ENCODE results near the gene DNASE1L1. TPM values are rescaled to one million over a fixed set of nuclear protein-coding genes. Genes with fewer than 3 reads are reported as not detected.

DNASE1L1 gene
- total and polyA plus RNA-seq, 2 donors, result 11.9 to 22.3 TPM

- Histone ChIP-seq H3K36me3 (ENCODE audit: insufficient read depth) (peaks cover 9% of the 10 kb centered on the region), H3K27ac (ENCODE audit: low read depth) (no peak overlapping the region), H3K4me3 (ENCODE audit: low read depth, low read length) (no peak overlapping the region), H3K4me1 (ENCODE audit: insufficient read depth) (no peaks in the 10 kb centered on the region)
- 53% methylated on average over 13 of the region's 13 CpGs for WGBS
- no peak for DNase-seq (ENCODE audit: extremely low spot score)
Measured at GRCh38 chrX:154356596-154356995, 52.5 kb downstream of the DNASE1L1 start.

- Histone ChIP-seq H3K4me3 (ENCODE audit: low read depth, low read length) (no peak overlapping the region), H3K36me3 (ENCODE audit: insufficient read depth) (peaks cover 6% of the 10 kb centered on the region), H3K4me1 (ENCODE audit: insufficient read depth) (no peaks in the 10 kb centered on the region), H3K27ac (ENCODE audit: low read depth) (no peak overlapping the region)
- no peak for DNase-seq (ENCODE audit: extremely low spot score)
- WGBS, result 52% methylated on average over 12 of the region's 12 CpGs
Measured at GRCh38 chrX:154355776-154356140, 53.3 kb downstream of the DNASE1L1 start.

GRCh38 chrX:154355094-154355775, 53.8 kb downstream of the DNASE1L1 start:
- 64% methylated on average over 30 of the region's 30 CpGs for WGBS
- Histone ChIP-seq H3K4me3 (ENCODE audit: low read depth, low read length) (no peak overlapping the region), H3K4me1 (ENCODE audit: insufficient read depth) (no peaks in the 10 kb centered on the region), H3K36me3 (ENCODE audit: insufficient read depth) (peaks cover 6% of the 10 kb centered on the region), H3K27ac (ENCODE audit: low read depth) (peak overlapping the region; percentile 51)
- no peak for DNase-seq (ENCODE audit: extremely low spot score)

GRCh38 chrX:154354516-154354915, 54.5 kb downstream of the DNASE1L1 start:
- no peaks in the 10 kb centered on the region for H3K4me1 ChIP-seq (ENCODE audit: insufficient read depth)
- WGBS, result 70% methylated on average over 13 of the region's 13 CpGs

GRCh38 chrX:154354013-154354412, 55.0 kb downstream of the DNASE1L1 start:
- Histone ChIP-seq H3K36me3 (ENCODE audit: insufficient read depth) (peaks cover 2% of the 10 kb centered on the region), H3K4me3 (ENCODE audit: low read depth, low read length) (no peak overlapping the region), H3K4me1 (ENCODE audit: insufficient read depth) (no peaks in the 10 kb centered on the region), H3K27ac (ENCODE audit: low read depth) (no peak overlapping the region)
- WGBS, result 79% methylated on average over 14 of the region's 14 CpGs
- DNase-seq (ENCODE audit: extremely low spot score), result no peak

More at GRCh38 chrX:154354516-154354915, 54.5 kb downstream of the DNASE1L1 start:
- Histone ChIP-seq H3K4me3 (ENCODE audit: low read depth, low read length) (no peak overlapping the region), H3K36me3 (ENCODE audit: insufficient read depth) (peaks cover 6% of the 10 kb centered on the region), H3K27ac (ENCODE audit: low read depth) (peak overlapping the region; percentile 51)
- no peak for DNase-seq (ENCODE audit: extremely low spot score)

- Histone ChIP-seq H3K36me3 (ENCODE audit: insufficient read depth) (peaks cover 2% of the 10 kb centered on the region), H3K27ac (ENCODE audit: low read depth) (no peak overlapping the region)
Measured at GRCh38 chrX:154353172-154353843, 55.7 kb downstream of the DNASE1L1 start.

GRCh38 chrX:154352466-154352865, 56.6 kb downstream of the DNASE1L1 start:
- 71% methylated on average over 13 of the region's 13 CpGs for WGBS
- no peak for DNase-seq (ENCODE audit: extremely low spot score)
- Histone ChIP-seq H3K4me3 (ENCODE audit: low read depth, low read length) (no peak overlapping the region), H3K36me3 (ENCODE audit: insufficient read depth) (peaks cover 2% of the 10 kb centered on the region), H3K4me1 (ENCODE audit: insufficient read depth) (no peaks in the 10 kb centered on the region), H3K27ac (ENCODE audit: low read depth) (no peak overlapping the region)

More at GRCh38 chrX:154353172-154353843, 55.7 kb downstream of the DNASE1L1 start:
- DNase-seq (ENCODE audit: extremely low spot score), result no peak
- WGBS, result 65% methylated on average over 24 of the region's 24 CpGs
- Histone ChIP-seq H3K4me1 (ENCODE audit: insufficient read depth) (no peaks in the 10 kb centered on the region), H3K4me3 (ENCODE audit: low read depth, low read length) (no peak overlapping the region)

GRCh38 chrX:154352012-154352401, 57.0 kb downstream of the DNASE1L1 start:
- DNase-seq (ENCODE audit: extremely low spot score), result no peak
- Histone ChIP-seq H3K4me1 (ENCODE audit: insufficient read depth) (no peaks in the 10 kb centered on the region), H3K36me3 (ENCODE audit: insufficient read depth) (peaks cover 2% of the 10 kb centered on the region), H3K4me3 (ENCODE audit: low read depth, low read length) (no peak overlapping the region), H3K27ac (ENCODE audit: low read depth) (no peak overlapping the region)
- 70% methylated on average over 14 of the region's 14 CpGs for WGBS

Small RNA genes lying within 50 kb of the gene (small RNA-seq; reads per million reads assigned to genes)
- 0.09 reads per million for gene MIR6858
- not detected for gene SNORA70

Other genes starting within 250 kb of the DNASE1L1 start
- gene OPN1MW, start 226.7 kb downstream of the DNASE1L1 start, total RNA-seq, result not detected
- not detected for gene OPN1MW, start 226.7 kb downstream of the DNASE1L1 start, polyA plus RNA-seq
- not detected for gene OPN1MW2, start 189.5 kb downstream of the DNASE1L1 start, total RNA-seq
- not detected for gene OPN1MW2, start 189.5 kb downstream of the DNASE1L1 start, polyA plus RNA-seq
- gene OPN1MW3, start 151.7 kb downstream of the DNASE1L1 start, total RNA-seq, result not detected
- not detected for gene OPN1MW3, start 151.7 kb downstream of the DNASE1L1 start, polyA plus RNA-seq
- gene TEX28, start 114.1 kb downstream of the DNASE1L1 start, total RNA-seq, result not detected
- gene TEX28, start 114.1 kb downstream of the DNASE1L1 start, polyA plus RNA-seq, result not detected
- gene TKTL1, start 113.5 kb downstream of the DNASE1L1 start, total RNA-seq, result 0.32 TPM
- 0.19 TPM for gene TKTL1, start 113.5 kb downstream of the DNASE1L1 start, polyA plus RNA-seq
- 1,306 TPM for gene FLNA, start 34.6 kb downstream of the DNASE1L1 start, total RNA-seq
- 6,054 TPM for gene FLNA, start 34.6 kb downstream of the DNASE1L1 start, polyA plus RNA-seq
- gene EMD, start 30.0 kb downstream of the DNASE1L1 start, total RNA-seq, result 25.9 TPM
- gene EMD, start 30.0 kb downstream of the DNASE1L1 start, polyA plus RNA-seq, result 138 TPM
- gene RPL10, start 10.9 kb downstream of the DNASE1L1 start, total RNA-seq, result 3,691 TPM
- 5,631 TPM for gene RPL10, start 10.9 kb downstream of the DNASE1L1 start, polyA plus RNA-seq
- gene TAFAZZIN, start 2.3 kb upstream of the DNASE1L1 start, total RNA-seq, result 13.4 TPM
- gene TAFAZZIN, start 2.3 kb upstream of the DNASE1L1 start, polyA plus RNA-seq, result 33.4 TPM
- 25.5 TPM for gene ATP6AP1, start 19.4 kb upstream of the DNASE1L1 start, total RNA-seq
- 91.8 TPM for gene ATP6AP1, start 19.4 kb upstream of the DNASE1L1 start, polyA plus RNA-seq
- 33.0 TPM for gene GDI1, start 27.9 kb upstream of the DNASE1L1 start, total RNA-seq
- gene GDI1, start 27.9 kb upstream of the DNASE1L1 start, polyA plus RNA-seq, result 138 TPM
- gene FAM50A, start 34.9 kb upstream of the DNASE1L1 start, total RNA-seq, result 14.9 TPM
- gene FAM50A, start 34.9 kb upstream of the DNASE1L1 start, polyA plus RNA-seq, result 81.9 TPM
- 17.3 TPM for gene PLXNA3, start 49.0 kb upstream of the DNASE1L1 start, total RNA-seq
- gene PLXNA3, start 49.0 kb upstream of the DNASE1L1 start, polyA plus RNA-seq, result 10.1 TPM
- gene LAGE3, start 70.0 kb upstream of the DNASE1L1 start, total RNA-seq, result 7.7 TPM
- 33.0 TPM for gene LAGE3, start 70.0 kb upstream of the DNASE1L1 start, polyA plus RNA-seq
- gene UBL4A, start 77.4 kb upstream of the DNASE1L1 start, total RNA-seq, result 20.4 TPM
- gene UBL4A, start 77.4 kb upstream of the DNASE1L1 start, polyA plus RNA-seq, result 49.9 TPM
- 7.9 TPM for gene SLC10A3, start 81.4 kb upstream of the DNASE1L1 start, total RNA-seq
- gene SLC10A3, start 81.4 kb upstream of the DNASE1L1 start, polyA plus RNA-seq, result 55.2 TPM
- gene FAM3A, start 107.0 kb upstream of the DNASE1L1 start, total RNA-seq, result 11.2 TPM
- 67.8 TPM for gene FAM3A, start 107.0 kb upstream of the DNASE1L1 start, polyA plus RNA-seq
- gene G6PD, start 137.6 kb upstream of the DNASE1L1 start, total RNA-seq, result 12.8 TPM
- gene G6PD, start 137.6 kb upstream of the DNASE1L1 start, polyA plus RNA-seq, result 77.6 TPM
- gene IKBKG, start 138.4 kb upstream of the DNASE1L1 start, total RNA-seq, result 5.3 TPM
- gene IKBKG, start 138.4 kb upstream of the DNASE1L1 start, polyA plus RNA-seq, result 38.5 TPM
- not detected for gene CTAG1A, start 175.9 kb upstream of the DNASE1L1 start, total RNA-seq
- not detected for gene CTAG1A, start 175.9 kb upstream of the DNASE1L1 start, polyA plus RNA-seq
- gene CTAG1B, start 210.0 kb upstream of the DNASE1L1 start, total RNA-seq, result not detected
- not detected for gene CTAG1B, start 210.0 kb upstream of the DNASE1L1 start, polyA plus RNA-seq
- gene CTAG2, start 244.3 kb upstream of the DNASE1L1 start, total RNA-seq, result not detected
- not detected for gene CTAG2, start 244.3 kb upstream of the DNASE1L1 start, polyA plus RNA-seq